SK-N-SH (cell line): Measurements from ENCODE around the gene WBP2. TPM values are rescaled to one million over a fixed set of nuclear protein-coding genes. Genes with fewer than 3 reads are reported as not detected.
A peak's percentile ranks its signal among the peaks of the same experiment; 100 is the strongest.

Experiments
- CTCF ChIA-PET: fragments of 300-600, 350-600 bp; formaldehyde crosslinking; extraction: SDS; loops from one replicate; lab custom pipeline; 2021; lab: Yijun Ruan, JAX
- POLR2A ChIA-PET: fragments of 350-600 bp; sonication (Branson Sonifier 250); formaldehyde crosslinking; extraction: SDS; loops from one replicate; lab custom pipeline; 2020; ENCODE audit warnings: antibody characterized with exemption, inconsistent platforms; lab: Yijun Ruan, JAX
- DNase-seq: peaks from one replicate; pipeline ENCODE4 v3.0.0; 2012
- H2AFZ ChIP-seq: fragments of 200-600 bp; sonication (generic); 2 replicates; pipeline ENCODE4 v1.8.1; 2016; ENCODE audit warnings: antibody characterized with exemption, mild to moderate bottlenecking, low read depth
- H3F3A ChIP-seq: fragments of 200-600 bp; sonication (generic); replicated peaks from 2 replicates; pipeline ENCODE3; 2016; ENCODE audit warnings: antibody characterized with exemption, mild to moderate bottlenecking; ENCODE audit not compliant: insufficient read depth
- H3K27ac ChIP-seq, 2 experiments: fragments of 200-500 bp in 1 of 2; fragments of 200-600 bp in 1 of 2; sonication (Bioruptor generic) in 1 of 2; sonication (generic), shearing (Covaris generic) in 1 of 2; 2 replicates each; pipeline versions ENCODE4 v1.5.1 to v1.6.1; 2014 to 2016; ENCODE audit warnings: low read depth in 2 of 2, inconsistent platforms in 1 of 2, low read length in 1 of 2, mild to moderate bottlenecking in 1 of 2, mixed read lengths in 1 of 2
- H3K27me3 ChIP-seq: fragments of 200-600 bp; sonication (generic), shearing (Covaris generic); 2 replicates; pipeline ENCODE4 v1.6.1; 2016; ENCODE audit warnings: mixed run types; ENCODE audit not compliant: insufficient read depth
- H3K36me3 ChIP-seq, 2 experiments: fragments of 200-500 bp in 1 of 2; fragments of 200-600 bp in 1 of 2; sonication (Bioruptor generic) in 1 of 2; sonication (generic) in 1 of 2; replicated peaks in 1 of 2; 2 replicates each; pipeline versions ENCODE3 to v1.5.1; 2014 to 2016; ENCODE audit warnings: low read length in 1 of 2, mild to moderate bottlenecking in 1 of 2; ENCODE audit not compliant: insufficient read depth in 2 of 2, control insufficient read depth in 1 of 2
- H3K4me1 ChIP-seq, 2 experiments: fragments of 200-500 bp in 1 of 2; fragments of 200-600 bp in 1 of 2; sonication (Bioruptor generic) in 1 of 2; sonication (generic), shearing (Covaris generic) in 1 of 2; 2 replicates each; pipeline versions ENCODE4 v1.5.1 to v1.6.1; 2014 to 2016; ENCODE audit warnings: low read depth in 1 of 2, low read length in 1 of 2, mixed run types in 1 of 2; ENCODE audit not compliant: insufficient read depth in 2 of 2, control insufficient read depth in 1 of 2
- H3K4me2 ChIP-seq: fragments of 200-600 bp; sonication (generic), shearing (Covaris generic); 2 replicates; pipeline ENCODE4 v1.6.1; 2017; ENCODE audit warnings: mixed run types
- H3K4me3 ChIP-seq, 2 experiments: fragments of 200-500 bp in 1 of 2; fragments of 200-600 bp in 1 of 2; sonication (Bioruptor generic) in 1 of 2; sonication (generic), shearing (Covaris generic) in 1 of 2; 2 replicates each; pipeline versions ENCODE4 v1.5.1 to v1.8.1; 2014 to 2016; ENCODE audit warnings: low read depth in 2 of 2, inconsistent platforms in 1 of 2, low read length in 1 of 2, mild to moderate bottlenecking in 1 of 2, mixed read lengths in 1 of 2, moderate library complexity in 1 of 2
- H3K79me2 ChIP-seq: fragments of 200-600 bp; sonication (generic); 2 replicates; pipeline ENCODE4 v1.8.1; 2017; ENCODE audit warnings: mild to moderate bottlenecking; ENCODE audit not compliant: insufficient read depth
- H3K9ac ChIP-seq: fragments of 200-600 bp; sonication (generic); 2 replicates; pipeline ENCODE4 v1.6.1; 2017; ENCODE audit warnings: mixed run types
- H3K9me2 ChIP-seq: fragments of 200-600 bp; sonication (generic); 2 replicates; pipeline ENCODE4 v1.6.1; 2017; ENCODE audit warnings: mixed run types
- H3K9me3 ChIP-seq: fragments of 200-600 bp; sonication (generic); 2 replicates; pipeline ENCODE4 v1.6.1; 2017; ENCODE audit warnings: mixed run types, mild to moderate bottlenecking, moderate library complexity
- H4K20me1 ChIP-seq: fragments of 200-600 bp; sonication (generic); 2 replicates; pipeline ENCODE4 v1.6.1; 2017; ENCODE audit warnings: mild to moderate bottlenecking, mixed run types; ENCODE audit not compliant: insufficient read depth
- CHD2 ChIP-seq: fragments of 150-350 bp; IDR thresholded peaks from 2 replicates; pipeline ENCODE4 v1.6.1; 2018; ENCODE audit warnings: low read length; ENCODE audit not compliant: partially characterized antibody
- ELF1 ChIP-seq: IDR thresholded peaks from 2 replicates; pipeline ENCODE4 v1.4.0; 2012
- EZH2phosphoT487 ChIP-seq: fragments of 200-600 bp; sonication (generic); IDR thresholded peaks from 2 replicates; pipeline ENCODE4 v1.6.1; 2017; ENCODE audit warnings: low read depth, mixed run types, mild to moderate bottlenecking, antibody characterized with exemption, moderate library complexity, borderline replicate concordance
- FOSL2 ChIP-seq: IDR thresholded peaks from 2 replicates; pipeline ENCODE4 v1.4.0; 2012; ENCODE audit warnings: low read depth, mild to moderate bottlenecking, moderate library complexity, borderline replicate concordance
- FOXJ3 ChIP-seq: sonication (generic); formaldehyde crosslinking; IDR thresholded peaks from 2 replicates; pipeline ENCODE4 v1.5.1; 2020; ENCODE audit warnings: mild to moderate bottlenecking, missing genetic modification reagents
- GABPA ChIP-seq: IDR thresholded peaks from 2 replicates; pipeline ENCODE4 v1.4.0; 2012; ENCODE audit warnings: low read depth, mild to moderate bottlenecking
- IRF3 ChIP-seq: fragments of 150-350 bp; IDR thresholded peaks from 2 replicates; pipeline ENCODE4 v1.6.1; 2016; ENCODE audit warnings: mild to moderate bottlenecking, low read depth, low read length
- JUND ChIP-seq: IDR thresholded peaks from 2 replicates; pipeline ENCODE4 v1.4.0; 2012
- MAX ChIP-seq: IDR thresholded peaks from 2 replicates; pipeline ENCODE4 v1.4.0; 2012; ENCODE audit warnings: low read depth
- MEF2A ChIP-seq: IDR thresholded peaks from 2 replicates; pipeline ENCODE4 v1.4.0; 2012; ENCODE audit warnings: low read depth, borderline replicate concordance
- NFIC ChIP-seq: IDR thresholded peaks from 2 replicates; pipeline ENCODE4 v1.4.0; 2012; ENCODE audit warnings: borderline replicate concordance
- NRF1 ChIP-seq: IDR thresholded peaks from 2 replicates; pipeline ENCODE4 v1.6.1; 2012; ENCODE audit warnings: low read depth, mild to moderate bottlenecking, low read length
- PBX3 ChIP-seq: IDR thresholded peaks from 2 replicates; pipeline ENCODE4; 2012
- POLR2AphosphoS5 ChIP-seq: IDR thresholded peaks from 2 replicates; pipeline ENCODE4 v1.6.1; 2012; ENCODE audit warnings: low read depth, low read length
- RAD21 ChIP-seq: IDR thresholded peaks from 2 replicates; pipeline ENCODE4 v1.6.1; 2012; ENCODE audit warnings: mild to moderate bottlenecking, low read length
- RCOR1 ChIP-seq: fragments of 150-350 bp; IDR thresholded peaks from 2 replicates; pipeline ENCODE4 v1.6.1; 2017; ENCODE audit warnings: antibody characterized with exemption, low read length
- REST ChIP-seq: IDR thresholded peaks from 2 replicates; pipeline ENCODE4 v1.6.1; 2012; ENCODE audit warnings: mild to moderate bottlenecking, low read depth, low read length, moderate library complexity
- SIN3A ChIP-seq: IDR thresholded peaks from 2 replicates; pipeline ENCODE4 v1.6.1; 2012; ENCODE audit warnings: low read depth, mild to moderate bottlenecking, low read length, moderate library complexity, borderline replicate concordance
- SMC3 ChIP-seq: IDR thresholded peaks from 2 replicates; pipeline ENCODE4 v1.6.1; 2012; ENCODE audit warnings: low read depth, low read length, improper control_type of control experiment
- TAF1 ChIP-seq: IDR thresholded peaks from 2 replicates; pipeline ENCODE4 v1.6.1; 2012; ENCODE audit warnings: low read depth, mild to moderate bottlenecking, low read length, moderate library complexity, borderline replicate concordance
- TCF12 ChIP-seq: IDR thresholded peaks from 2 replicates; pipeline ENCODE4 v1.4.0; 2012
- TEAD4 ChIP-seq: IDR thresholded peaks from 2 replicates; pipeline ENCODE4 v1.4.0; 2012; ENCODE audit warnings: mild to moderate bottlenecking, borderline replicate concordance; ENCODE audit not compliant: insufficient read depth
- USF1 ChIP-seq: IDR thresholded peaks from 2 replicates; pipeline ENCODE4 v1.4.0; 2012; ENCODE audit warnings: low read depth, borderline replicate concordance
- USF2 ChIP-seq: fragments of 150-350 bp; IDR thresholded peaks from 2 replicates; pipeline ENCODE4 v1.6.1; 2017; ENCODE audit warnings: antibody characterized with exemption, low read length, low read depth, borderline replicate concordance
- WGBS: methylation state at CpG from one replicate; pipeline ENCODE4 v1.1.6; 2017; ENCODE audit warnings: low lambda C conversion rate; 5-methylcytosine and 5-hydroxymethylcytosine counted together
- polyA plus RNA-seq, 3 experiments: library from polyadenylated mRNA; depleted of rRNA; stranded (reverse); fragments of >200 nt; gene quantifications; 2 replicates each; pipeline ENCODE4 v1.2.3, GENCODE V29; 2012

The WBP2 gene
- 49.7 and 55.8 TPM in 2 replicates for polyA plus RNA-seq (2012; rRNA removed)
- polyA plus RNA-seq (2012; cell fraction: cytosol; rRNA removed), result 31.9 and 42.5 TPM in 2 replicates
- polyA plus RNA-seq (2012; cell fraction: nucleus; rRNA removed), result 63.2 and 67.1 TPM in 2 replicates

GRCh38 chr17:75855310-75856061 is at the start of gene WBP2:
WBP2 (minus strand) TSS chr17:75855335; CDS start chr17:75855297, 38 bp downstream.
- H3K27ac ChIP-seq, result peak within 1 kb of the TSS; percentile 86 to 88
- WGBS, result 3% methylated on average over 32 of the region's 58 CpGs
- peak within 1 kb of the TSS; percentile 78 for H3K9ac ChIP-seq
- peak within 1 kb of the TSS; percentile 73 for H2AFZ ChIP-seq
- H3F3A ChIP-seq, result peaks cover 15% of the 10 kb centered on the region
- no peaks in the 10 kb centered on the region for H3K27me3 ChIP-seq
- no peaks in the 10 kb centered on the region for H3K9me2 ChIP-seq
- H3K36me3 ChIP-seq, result peaks cover 7 to 11% of the 10 kb centered on the region in 2 experiments
- peak; percentile 97 for DNase-seq
- H4K20me1 ChIP-seq, result no peaks in the 10 kb centered on the region; the same call in 1 of the 2 replicates
- H3K9me3 ChIP-seq, result no peaks in the 10 kb centered on the region
- peaks cover 29% of the 10 kb centered on the region for H3K79me2 ChIP-seq
- CTCF ChIA-PET, result interaction anchor here (0.7 to 6.9 kb wide), 39 partner anchors 10 to 424 kb away, joined by 3 to 79 read pairs (median 6); partner anchors contain the start of genes ACOX1, CDK3, EVPL and MRPL38
- peaks cover 12 to 19% of the 10 kb centered on the region in 2 experiments; a peak in 3 of 4 replicates for H3K4me1 ChIP-seq
- POLR2A ChIA-PET, result interaction anchor here (0.5 to 2.4 kb wide), 16 partner anchors 10 to 875 kb away, joined by 3 to 31 read pairs (median 6); partner anchors contain the start of genes TRIM47, TRIM65, UNC13D and UNK
- H3K4me3 ChIP-seq, result peak within 1 kb of the TSS; percentile 72 to 83
- H3K4me2 ChIP-seq, result peak within 1 kb of the TSS; percentile 94
- TF ChIP-seq SIN3A (peak; percentile 80; the same call in 1 of the 2 replicates), TEAD4 (no peak), MEF2A (no peak), TCF12 (peak; percentile 46; the same call in 1 of the 2 replicates), USF2 (peak; percentile 94), FOXJ3 (peak; percentile 50; the same call in 1 of the 2 replicates), JUND (no peak), POLR2AphosphoS5 (peak; percentile 98), NRF1 (peak; percentile 81), PBX3 (no peak; the same call in 1 of the 2 replicates), RAD21 (no peak; the same call in 1 of the 2 replicates), FOSL2 (no peak), NFIC (no peak), EZH2phosphoT487 (no peak), ELF1 (peak; percentile 80), IRF3 (peak; percentile 44; the same call in 1 of the 2 replicates), TAF1 (peak; percentile 77; the same call in 1 of the 2 replicates), RCOR1 (peak; percentile 47; the same call in 1 of the 2 replicates), CHD2 (peak; percentile 97), REST (no peak), USF1 (peak; percentile 97), MAX (no peak; the same call in 1 of the 2 replicates), GABPA (peak; percentile 74), SMC3 (0 out of 2 replicates have a peak, but pooled peaks have one; percentile 38)
